ENCODE measurements around the gene S100G. TPM values are rescaled to one million over a fixed set of nuclear protein-coding genes. Genes with fewer than 3 reads are reported as not detected.

Gene S100G
- total RNA-seq, 1 donor from 2014 or later, result not detected

DNA sequence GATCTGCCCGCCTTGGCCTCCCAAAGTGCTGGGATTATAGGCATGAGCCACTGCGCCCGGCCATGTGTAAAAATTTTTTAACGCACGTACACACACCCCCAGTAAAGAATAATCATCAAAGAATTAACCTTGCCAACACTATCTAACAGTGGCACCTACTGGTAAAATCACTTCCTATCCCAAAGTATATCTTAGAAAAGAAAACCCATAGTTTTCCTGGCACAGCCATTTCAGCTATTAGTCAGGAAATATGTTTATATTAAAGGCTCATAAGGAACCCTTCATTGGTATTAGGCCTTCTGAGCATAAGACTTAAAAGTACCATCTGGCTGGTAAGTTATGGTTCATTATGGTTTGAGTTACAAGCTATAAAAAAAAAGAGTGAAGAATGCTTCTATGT is 14.1 kb downstream of the S100G start:
- Histone ChIP-seq H3K36me3 (ENCODE audit: control insufficient read depth, insufficient read depth, low read length) (no peaks in the 10 kb centered on the region), H3K27me3 (ENCODE audit: control insufficient read depth, insufficient read depth, low read length) (no peaks in the 10 kb centered on the region), H3K4me3 (ENCODE audit: low read depth, low read length) (no peak overlapping the region)
- FAIRE-seq (no peak), DNase-seq (ENCODE audit: low read depth) (no peak)
- TF ChIP-seq, protein P1, sequence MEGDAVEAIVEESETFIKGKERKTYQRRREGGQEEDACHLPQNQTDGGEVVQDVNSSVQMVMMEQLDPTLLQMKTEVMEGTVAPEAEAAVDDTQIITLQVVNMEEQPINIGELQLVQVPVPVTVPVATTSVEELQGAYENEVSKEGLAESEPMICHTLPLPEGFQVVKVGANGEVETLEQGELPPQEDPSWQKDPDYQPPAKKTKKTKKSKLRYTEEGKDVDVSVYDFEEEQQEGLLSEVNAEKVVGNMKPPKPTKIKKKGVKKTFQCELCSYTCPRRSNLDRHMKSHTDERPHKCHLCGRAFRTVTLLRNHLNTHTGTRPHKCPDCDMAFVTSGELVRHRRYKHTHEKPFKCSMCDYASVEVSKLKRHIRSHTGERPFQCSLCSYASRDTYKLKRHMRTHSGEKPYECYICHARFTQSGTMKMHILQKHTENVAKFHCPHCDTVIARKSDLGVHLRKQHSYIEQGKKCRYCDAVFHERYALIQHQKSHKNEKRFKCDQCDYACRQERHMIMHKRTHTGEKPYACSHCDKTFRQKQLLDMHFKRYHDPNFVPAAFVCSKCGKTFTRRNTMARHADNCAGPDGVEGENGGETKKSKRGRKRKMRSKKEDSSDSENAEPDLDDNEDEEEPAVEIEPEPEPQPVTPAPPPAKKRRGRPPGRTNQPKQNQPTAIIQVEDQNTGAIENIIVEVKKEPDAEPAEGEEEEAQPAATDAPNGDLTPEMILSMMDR (IDR thresholded peaks at IDR 0.05; ENCODE audit: insufficient read depth, low read length, severe bottlenecking), result no peak

DNA sequence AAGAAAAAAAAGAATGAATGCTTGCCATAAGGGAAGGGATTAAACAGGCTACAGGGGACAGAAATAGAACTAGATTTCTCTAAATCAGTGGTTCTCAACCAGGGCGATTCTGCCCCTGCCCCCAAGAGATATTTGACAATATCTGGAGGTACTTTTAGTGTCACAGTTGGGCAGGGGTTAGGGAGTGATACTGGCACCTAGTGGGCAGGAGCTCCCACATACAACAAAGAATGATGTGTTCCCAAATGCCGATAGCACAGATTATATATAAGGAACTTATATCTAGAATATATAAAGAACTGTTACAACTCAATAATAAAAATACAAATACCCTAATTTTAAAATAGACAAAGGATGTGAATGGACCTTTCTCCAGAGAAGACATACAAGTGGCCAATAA is 14.7 kb downstream of the S100G start:
- TF ChIP-seq, protein P1 (IDR thresholded peaks at IDR 0.05; ENCODE audit: insufficient read depth, low read length, severe bottlenecking), result no peak
- FAIRE-seq (no peak), DNase-seq (ENCODE audit: low read depth) (no peak)
- Histone ChIP-seq H3K4me3 (ENCODE audit: low read depth, low read length) (no peak overlapping the region), H3K36me3 (ENCODE audit: control insufficient read depth, insufficient read depth, low read length) (no peaks in the 10 kb centered on the region), H3K27me3 (ENCODE audit: control insufficient read depth, insufficient read depth, low read length) (no peaks in the 10 kb centered on the region)

DNA sequence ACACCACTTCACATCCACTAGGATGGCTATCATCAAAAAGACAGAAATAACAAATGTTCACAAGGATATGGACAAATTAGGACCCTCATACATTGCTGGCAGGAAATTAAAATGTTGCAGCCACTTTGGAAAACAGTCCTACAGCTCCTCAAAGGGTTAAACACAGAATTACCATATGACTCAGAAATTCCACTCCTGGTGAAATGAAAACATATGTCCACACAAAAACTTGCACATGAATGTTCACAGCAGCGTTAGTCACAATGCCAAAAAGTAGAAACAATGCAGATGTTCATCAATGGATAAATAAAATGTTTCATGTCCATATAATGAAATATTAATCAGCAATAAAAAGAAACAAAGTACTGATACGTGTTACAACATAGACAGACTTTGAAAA is 15.1 kb downstream of the S100G start:
- H3K27me3 ChIP-seq (ENCODE audit: control insufficient read depth, insufficient read depth, low read length), result no peaks in the 10 kb centered on the region
- no peaks in the 10 kb centered on the region for H3K36me3 ChIP-seq (ENCODE audit: control insufficient read depth, insufficient read depth, low read length)
- DNase-seq (ENCODE audit: low read depth) (no peak), FAIRE-seq (no peak)
- TF ChIP-seq, protein P1 (IDR thresholded peaks at IDR 0.05; ENCODE audit: insufficient read depth, low read length, severe bottlenecking), result no peak
- H3K4me3 ChIP-seq (ENCODE audit: low read depth, low read length), result no peak overlapping the region

DNA sequence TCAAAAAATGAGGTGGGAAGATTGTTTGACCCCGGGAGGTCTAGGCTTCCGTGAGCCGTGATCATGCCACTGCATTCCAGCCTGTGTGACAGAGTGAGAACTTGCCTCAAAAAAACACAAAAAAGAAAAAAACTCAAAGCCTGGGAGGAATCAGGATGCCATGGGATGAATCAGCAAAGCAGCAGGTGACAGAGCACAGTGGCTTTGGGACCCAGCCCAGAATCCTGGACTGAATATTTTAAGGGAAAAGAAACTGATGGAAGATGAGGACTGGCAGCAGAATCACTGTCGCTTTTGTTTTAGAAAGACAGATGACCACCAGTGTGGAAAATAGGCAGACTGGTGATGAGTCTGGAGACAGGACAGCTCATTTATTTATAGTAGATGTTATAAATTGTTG is 16.6 kb downstream of the S100G start:
- DNase-seq (ENCODE audit: low read depth), result no peak

GRCh38 chrX:16671005-16671404 is 21.0 kb downstream of the S100G start:
- no peak overlapping the region for H3K4me3 ChIP-seq (ENCODE audit: low read depth, low read length)
- peak; percentile 23 for DNase-seq (ENCODE audit: low read depth)
- FAIRE-seq, result no peak
- no peaks in the 10 kb centered on the region for H3K27me3 ChIP-seq (ENCODE audit: control insufficient read depth, insufficient read depth, low read length)
- TF ChIP-seq, protein P1 (IDR thresholded peaks at IDR 0.05; ENCODE audit: insufficient read depth, low read length, severe bottlenecking), result peak; percentile 14
- no peaks in the 10 kb centered on the region for H3K36me3 ChIP-seq (ENCODE audit: control insufficient read depth, insufficient read depth, low read length)

More for the DNA sequence above, 16.6 kb downstream of the S100G start:
- TF ChIP-seq, protein P1 (IDR thresholded peaks at IDR 0.05; ENCODE audit: insufficient read depth, low read length, severe bottlenecking), result no peak
- no peak for FAIRE-seq
- H3K27me3 ChIP-seq (ENCODE audit: control insufficient read depth, insufficient read depth, low read length), result no peaks in the 10 kb centered on the region
- no peaks in the 10 kb centered on the region for H3K36me3 ChIP-seq (ENCODE audit: control insufficient read depth, insufficient read depth, low read length)
- no peak overlapping the region for H3K4me3 ChIP-seq (ENCODE audit: low read depth, low read length)

GRCh38 chrX:16678689-16679088 is 28.7 kb downstream of the S100G start:
- TF ChIP-seq, protein P1 (IDR thresholded peaks at IDR 0.05; ENCODE audit: insufficient read depth, low read length, severe bottlenecking), result no peak
- H3K27me3 ChIP-seq (ENCODE audit: control insufficient read depth, insufficient read depth, low read length), result no peaks in the 10 kb centered on the region
- FAIRE-seq (no peak), DNase-seq (ENCODE audit: low read depth) (no peak)
- peaks cover 3% of the 10 kb centered on the region for H3K36me3 ChIP-seq (ENCODE audit: control insufficient read depth, insufficient read depth, low read length)
- H3K4me3 ChIP-seq (ENCODE audit: low read depth, low read length), result no peak overlapping the region

Measured in bronchial epithelial cell (primary cell).